ENCODE results near the gene MPRIP.

The MPRIP gene

DNA sequence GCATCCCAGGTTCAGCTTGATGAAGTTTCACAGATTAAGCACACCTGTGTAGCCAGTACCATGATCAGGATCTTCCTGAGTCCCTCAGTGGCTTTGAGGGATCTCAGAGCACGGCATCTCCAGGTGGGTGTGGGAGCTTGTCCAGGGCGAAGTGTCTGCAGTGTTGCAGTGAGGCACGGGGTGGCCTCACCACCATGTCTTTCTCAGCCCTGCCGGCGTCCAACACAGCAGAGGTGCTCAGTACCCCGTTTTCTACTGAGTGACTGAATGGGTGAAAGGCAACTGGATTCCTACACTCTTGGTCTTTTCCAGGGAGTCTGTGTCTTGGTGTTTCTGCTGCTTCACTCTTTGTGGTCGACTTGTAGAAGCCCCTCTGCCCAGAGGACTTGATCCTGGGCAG, 63.7 kb downstream of the MPRIP start:
- Mint-ChIP-seq H3K27ac (peak overlapping the region; percentile 83), H3K4me3 (no peak overlapping the region), H3K4me1 (peaks cover 62% of the 10 kb centered on the region), H3K9me3 (no peaks in the 10 kb centered on the region), H3K36me3 (peaks cover 7% of the 10 kb centered on the region)
- DNase-seq (ENCODE audit: low spot score in 2 of 2): no peak
- no peak for ATAC-seq

DNA sequence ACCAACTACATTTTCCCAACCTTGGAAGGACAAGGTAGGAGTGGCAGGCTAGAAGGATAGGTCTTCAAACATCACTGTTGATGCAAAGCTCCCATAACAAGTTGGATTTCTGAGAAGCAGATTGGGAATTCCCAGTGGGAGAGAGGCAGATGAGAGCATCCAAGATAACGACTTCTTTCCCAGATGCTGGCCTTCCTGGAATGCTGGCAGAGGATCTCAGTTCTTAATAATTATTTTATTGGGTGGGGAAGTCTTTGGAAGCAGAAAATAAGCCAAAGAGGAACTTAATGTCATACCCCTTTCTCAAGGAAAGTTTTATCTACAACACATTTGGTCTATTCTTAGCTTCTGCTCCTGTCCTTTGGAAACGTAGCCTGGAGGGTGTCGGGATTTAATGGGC, 64.5 kb downstream of the MPRIP start:
- H3K9me3 Mint-ChIP-seq: no peaks in the 10 kb centered on the region
- peaks cover 70% of the 10 kb centered on the region for H3K4me1 Mint-ChIP-seq
- ATAC-seq (no peak), DNase-seq (ENCODE audit: low spot score in 2 of 2) (no peak)
- H3K27ac Mint-ChIP-seq: peak overlapping the region; percentile 83
- peaks cover 7% of the 10 kb centered on the region for H3K36me3 Mint-ChIP-seq
- no peak overlapping the region for H3K4me3 Mint-ChIP-seq

DNA sequence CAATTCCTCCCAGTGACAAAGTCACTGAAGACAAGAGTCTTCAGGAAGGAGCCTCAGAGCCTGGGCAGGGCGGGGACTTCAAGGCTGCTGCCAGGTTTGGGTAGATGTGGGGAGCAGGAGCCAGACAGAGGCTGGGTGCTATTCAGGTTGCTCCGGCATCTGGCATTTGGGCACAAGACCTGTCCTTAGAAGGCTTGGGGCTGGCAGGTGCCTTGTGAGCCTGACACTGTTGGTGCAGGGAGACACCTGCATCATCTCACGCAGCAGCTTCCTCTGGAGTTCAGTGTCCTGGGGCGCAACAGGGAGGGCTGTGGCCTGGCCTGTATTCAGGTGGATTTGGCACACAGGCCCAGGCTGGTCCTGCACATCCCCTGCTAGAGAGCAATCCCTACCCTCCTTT, 65.0 kb downstream of the MPRIP start:
- H3K36me3 Mint-ChIP-seq: peaks cover 7% of the 10 kb centered on the region
- no peaks in the 10 kb centered on the region for H3K9me3 Mint-ChIP-seq
- peak overlapping the region; percentile 25 for H3K4me3 Mint-ChIP-seq
- peaks cover 75% of the 10 kb centered on the region for H3K4me1 Mint-ChIP-seq
- H3K27ac Mint-ChIP-seq: peak overlapping the region; percentile 83
- ATAC-seq (no peak), DNase-seq (ENCODE audit: low spot score in 2 of 2) (no peak)

DNA sequence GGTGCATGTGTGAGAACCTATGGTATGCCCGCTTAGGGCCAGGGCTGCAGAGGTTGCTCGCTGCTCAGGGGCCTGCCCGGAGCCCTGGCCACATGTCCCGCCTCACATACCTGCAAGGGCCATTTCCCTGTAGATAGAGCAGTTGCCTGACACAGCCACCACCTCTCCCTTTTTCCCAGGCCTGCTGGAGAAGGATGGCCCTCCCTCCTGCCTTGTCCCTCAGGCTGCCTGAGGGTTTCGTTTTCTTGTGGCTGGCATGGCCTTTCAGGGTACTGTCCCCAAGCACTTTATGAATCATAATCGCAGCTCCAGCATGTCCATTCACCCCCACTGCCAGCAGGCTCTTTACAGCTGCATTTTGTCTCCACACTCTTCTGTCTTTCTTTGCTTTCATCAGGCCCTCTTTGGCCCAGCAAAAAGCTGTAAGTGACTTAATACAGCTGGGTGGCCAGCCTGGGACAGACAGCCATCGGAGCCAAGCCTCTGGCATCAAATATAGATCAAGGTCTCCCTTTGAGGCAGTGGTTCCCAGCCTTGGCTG, 65.7 kb downstream of the MPRIP start:
- peaks cover 80% of the 10 kb centered on the region for H3K4me1 Mint-ChIP-seq
- peak overlapping the region; percentile 25 for H3K4me3 Mint-ChIP-seq
- peaks cover 7% of the 10 kb centered on the region for H3K36me3 Mint-ChIP-seq
- ATAC-seq (peak; percentile 80), DNase-seq (ENCODE audit: low spot score in 2 of 2) (no peak)
- no peaks in the 10 kb centered on the region for H3K9me3 Mint-ChIP-seq
- H3K27ac Mint-ChIP-seq: peak overlapping the region; percentile 83

DNA sequence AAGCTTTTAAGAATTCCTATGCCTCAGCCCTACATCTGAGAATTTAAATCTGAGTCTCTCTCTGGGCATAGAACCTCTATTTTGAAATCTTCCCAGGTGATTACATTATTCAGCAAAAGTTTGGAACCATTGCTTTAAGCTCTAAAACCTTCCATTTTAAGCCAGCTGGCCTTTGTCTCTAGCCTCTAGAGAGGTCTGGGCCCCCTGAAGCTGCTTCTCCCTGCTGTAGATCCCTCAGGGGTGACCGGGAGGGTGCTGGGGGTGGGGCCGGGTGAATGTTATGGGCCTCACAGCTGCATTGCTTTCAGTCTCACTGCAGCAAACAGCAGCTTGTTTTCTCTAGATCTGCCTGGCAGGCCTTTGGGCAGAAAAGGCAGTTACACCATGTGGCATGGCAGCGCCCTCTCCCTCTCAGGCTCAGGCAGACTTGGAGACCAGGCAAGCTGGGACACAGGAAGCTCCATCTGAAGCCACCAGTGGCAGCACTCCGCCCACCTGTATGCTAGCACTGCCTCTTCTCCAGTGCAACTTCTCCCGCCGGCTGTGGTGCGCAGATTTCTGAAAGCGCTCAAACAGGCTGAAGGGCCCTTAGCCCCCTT, 66.3 kb downstream of the MPRIP start:
- Mint-ChIP-seq H3K27ac (peak overlapping the region; percentile 83), H3K9me3 (no peaks in the 10 kb centered on the region), H3K36me3 (peaks cover 7% of the 10 kb centered on the region), H3K4me1 (peaks cover 86% of the 10 kb centered on the region), H3K4me3 (peak overlapping the region; percentile 30)
- ATAC-seq (no peak), DNase-seq (ENCODE audit: low spot score in 2 of 2) (no peak)

DNA sequence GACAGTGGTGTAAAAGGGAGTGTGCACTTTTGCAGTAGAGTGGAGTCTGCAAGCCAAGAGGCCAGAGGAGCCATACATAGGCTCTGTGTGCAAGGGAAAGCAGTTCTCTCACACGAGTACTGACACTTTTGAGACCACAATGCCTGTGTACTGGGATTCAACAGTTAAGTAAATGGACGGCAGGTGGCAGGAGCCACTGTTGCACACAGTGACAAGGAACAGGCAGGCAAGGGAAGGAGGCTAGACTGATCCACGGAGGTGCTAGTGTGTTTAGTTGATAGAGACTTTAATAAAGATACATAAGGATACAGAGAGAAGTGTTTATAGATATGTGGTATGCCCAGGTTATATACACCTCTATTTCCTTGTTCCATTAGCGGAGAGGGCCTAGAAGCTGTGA, 67.0 kb downstream of the MPRIP start:
- Mint-ChIP-seq H3K9me3 (no peaks in the 10 kb centered on the region), H3K4me1 (peaks cover 93% of the 10 kb centered on the region), H3K36me3 (peaks cover 7% of the 10 kb centered on the region), H3K27ac (peak overlapping the region; percentile 83), H3K4me3 (peak overlapping the region; percentile 30)
- no peak for DNase-seq (ENCODE audit: low spot score in 2 of 2)
- peak; percentile 57 for ATAC-seq

DNA sequence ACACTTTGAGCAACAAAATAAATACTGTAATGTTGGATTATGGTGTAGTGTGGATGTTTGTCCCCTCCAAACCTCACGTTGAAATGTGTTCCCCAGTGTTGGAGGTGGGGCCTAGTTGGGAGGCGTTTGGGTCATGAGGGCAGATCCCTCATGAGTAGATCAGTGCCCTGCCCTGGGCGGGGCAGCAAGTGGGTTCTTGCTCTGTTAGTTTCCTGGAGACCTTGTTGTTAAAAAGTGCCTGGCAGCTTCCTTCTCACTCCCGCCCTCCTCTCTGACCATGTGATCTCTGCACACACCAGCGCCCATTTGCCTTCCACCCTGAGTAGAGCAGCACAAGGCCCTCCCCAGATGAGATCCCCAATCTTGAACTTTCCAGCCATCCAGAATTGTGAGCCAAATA, 67.7 kb downstream of the MPRIP start:
- DNase-seq (ENCODE audit: low spot score in 2 of 2) (no peak), ATAC-seq (peak; percentile 59)
- peak overlapping the region; percentile 83 for H3K27ac Mint-ChIP-seq
- no peaks in the 10 kb centered on the region for H3K9me3 Mint-ChIP-seq
- peaks cover 93% of the 10 kb centered on the region for H3K4me1 Mint-ChIP-seq
- peaks cover 7% of the 10 kb centered on the region for H3K36me3 Mint-ChIP-seq
- H3K4me3 Mint-ChIP-seq: peak overlapping the region; percentile 30

DNA sequence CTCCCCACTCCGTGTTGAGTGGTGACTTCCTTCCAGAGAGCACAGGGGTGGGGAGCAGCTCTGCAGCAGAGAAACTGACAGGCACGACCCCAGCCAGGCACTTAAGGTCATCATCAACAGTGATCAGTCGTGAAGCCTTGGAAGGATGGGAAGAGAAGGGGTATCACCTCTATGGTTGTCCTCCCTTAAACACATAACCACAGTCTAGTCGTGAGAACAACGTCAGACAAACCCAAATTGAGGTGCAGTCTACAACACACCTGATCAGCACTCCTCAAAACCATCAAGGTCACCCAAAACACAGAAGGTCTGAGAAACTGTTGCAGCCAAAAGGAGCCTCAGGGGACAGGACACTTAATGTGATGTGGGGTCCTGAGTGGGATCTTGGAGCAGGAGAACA, 68.3 kb downstream of the MPRIP start:
- H3K27ac Mint-ChIP-seq: peak overlapping the region; percentile 83
- no peak for ATAC-seq
- peak overlapping the region; percentile 30 for H3K4me3 Mint-ChIP-seq
- DNase-seq (ENCODE audit: low spot score in 2 of 2): no peak
- H3K4me1 Mint-ChIP-seq: peaks cover 95% of the 10 kb centered on the region
- no peaks in the 10 kb centered on the region for H3K9me3 Mint-ChIP-seq
- peaks cover 7% of the 10 kb centered on the region for H3K36me3 Mint-ChIP-seq

DNA sequence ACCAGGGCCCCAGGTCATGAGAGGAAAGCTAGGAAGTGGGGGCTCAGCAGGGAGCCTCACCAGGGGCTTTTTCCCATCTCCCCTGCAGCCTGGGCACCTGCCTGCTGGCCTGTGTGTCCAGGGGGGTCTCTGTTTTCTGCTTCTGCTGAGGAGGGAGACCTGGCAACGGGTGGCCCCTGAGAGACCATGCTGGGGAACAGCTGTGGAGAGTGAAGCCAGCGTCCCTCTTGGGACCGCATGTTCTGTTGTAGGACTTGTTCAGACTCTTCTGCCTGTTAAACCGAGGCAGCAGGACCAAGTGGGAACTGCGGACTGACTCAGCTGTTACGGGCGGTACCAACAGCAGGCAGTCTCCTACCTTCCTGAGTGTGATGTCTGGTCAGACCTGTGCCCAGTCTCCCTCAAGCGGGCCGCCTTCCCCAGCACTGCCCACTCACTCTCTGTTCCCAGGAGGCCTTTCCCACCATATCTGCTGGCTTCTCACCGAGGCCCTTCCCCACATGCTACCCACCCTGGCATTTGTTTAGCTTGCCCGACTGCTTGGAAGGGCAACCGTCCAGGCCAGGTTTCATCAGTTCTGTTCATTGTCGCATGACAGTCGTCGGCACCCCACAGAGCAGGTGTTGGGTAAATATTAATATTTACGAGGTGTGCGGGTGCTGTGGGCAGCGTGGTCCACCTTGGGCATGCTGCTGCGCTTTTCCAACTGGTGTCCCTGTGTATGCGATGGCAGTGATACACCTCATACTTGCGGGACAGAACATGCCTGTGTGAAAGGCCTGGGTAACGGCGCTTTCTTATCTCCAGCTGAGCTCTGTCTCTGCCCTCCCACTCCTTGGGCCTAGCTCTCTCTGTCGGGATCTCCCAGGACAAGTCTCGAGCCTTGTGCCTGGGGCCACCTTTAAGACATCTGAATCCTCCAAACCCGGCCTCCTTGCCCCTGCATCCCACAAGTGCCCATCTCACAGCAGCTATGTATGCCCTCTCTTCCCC, 69.4 kb downstream of the MPRIP start:
- Mint-ChIP-seq H3K36me3 (peaks cover 7% of the 10 kb centered on the region), H3K4me1 (peaks cover 98% of the 10 kb centered on the region), H3K27ac (peak overlapping the region; percentile 83), H3K9me3 (no peaks in the 10 kb centered on the region), H3K4me3 (no peak overlapping the region)
- ATAC-seq (no peak), DNase-seq (ENCODE audit: low spot score in 2 of 2) (no peak)

DNA sequence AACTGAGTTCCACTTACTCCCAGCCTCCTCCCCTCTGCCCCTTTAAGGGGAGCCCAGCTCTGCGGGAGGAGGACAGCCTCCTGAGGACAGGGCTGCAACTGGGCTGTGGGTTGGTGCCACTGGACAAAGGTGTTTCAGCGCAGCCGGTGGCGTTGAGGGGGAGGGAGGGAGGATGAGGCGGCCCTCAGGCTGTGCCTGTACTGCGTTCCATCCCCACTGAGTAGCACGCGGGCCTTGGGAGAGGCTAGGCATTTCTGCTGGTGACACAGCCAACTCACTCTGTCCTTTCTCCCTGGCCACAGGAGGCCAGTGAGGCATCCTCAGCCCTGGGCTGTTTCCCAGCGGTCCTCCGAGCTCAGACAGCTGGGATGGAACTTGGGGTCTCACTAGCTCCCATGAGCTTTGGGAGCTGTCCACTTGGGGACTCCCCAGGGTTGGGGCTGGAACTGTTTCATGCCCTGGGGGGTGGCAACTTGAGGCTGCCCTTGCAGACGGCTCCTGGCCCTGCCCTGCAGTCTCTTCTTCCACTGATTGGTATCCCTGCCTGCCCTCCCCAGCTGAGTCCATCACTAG, 70.5 kb downstream of the MPRIP start:
- ATAC-seq (no peak), DNase-seq (ENCODE audit: low spot score in 2 of 2) (no peak)
- H3K36me3 Mint-ChIP-seq: peaks cover 3% of the 10 kb centered on the region
- H3K27ac Mint-ChIP-seq: peak overlapping the region; percentile 83
- H3K9me3 Mint-ChIP-seq: no peaks in the 10 kb centered on the region
- H3K4me3 Mint-ChIP-seq: no peak overlapping the region
- peaks cover 98% of the 10 kb centered on the region for H3K4me1 Mint-ChIP-seq

DNA sequence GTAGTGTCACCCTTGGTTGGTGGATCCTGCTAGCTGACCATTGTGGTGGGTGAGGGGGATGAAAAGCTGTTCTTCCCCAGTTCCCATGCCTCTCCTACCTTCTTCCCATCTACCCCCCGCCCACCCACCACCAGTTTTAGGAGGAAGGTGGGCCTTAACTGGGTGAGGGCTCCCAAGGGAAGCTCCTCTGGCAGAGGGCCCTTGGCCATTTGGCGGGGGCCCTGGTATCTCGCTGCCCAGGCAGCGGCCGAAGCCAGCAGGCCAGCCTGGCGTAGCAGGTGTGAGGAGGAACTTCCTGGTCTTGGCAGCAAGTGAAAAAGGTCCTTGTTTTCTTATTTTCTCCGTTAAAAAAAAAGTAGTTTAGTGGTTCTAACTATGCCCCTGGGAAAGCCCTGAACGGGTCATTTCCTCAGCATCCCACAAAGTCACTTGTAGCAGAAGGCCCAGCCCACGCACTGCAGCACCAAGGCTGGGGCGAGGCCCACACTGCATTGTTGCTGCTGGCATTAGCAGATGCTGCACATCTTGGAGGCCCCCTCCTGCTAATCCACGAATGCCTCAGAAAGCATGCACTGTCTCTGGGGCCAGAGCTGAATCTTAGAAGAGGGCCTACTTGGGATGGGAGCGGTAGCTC, 72.5 kb downstream of the MPRIP start:
- H3K27ac Mint-ChIP-seq: peak overlapping the region; percentile 97
- peak; percentile 49 for ATAC-seq

DNA sequence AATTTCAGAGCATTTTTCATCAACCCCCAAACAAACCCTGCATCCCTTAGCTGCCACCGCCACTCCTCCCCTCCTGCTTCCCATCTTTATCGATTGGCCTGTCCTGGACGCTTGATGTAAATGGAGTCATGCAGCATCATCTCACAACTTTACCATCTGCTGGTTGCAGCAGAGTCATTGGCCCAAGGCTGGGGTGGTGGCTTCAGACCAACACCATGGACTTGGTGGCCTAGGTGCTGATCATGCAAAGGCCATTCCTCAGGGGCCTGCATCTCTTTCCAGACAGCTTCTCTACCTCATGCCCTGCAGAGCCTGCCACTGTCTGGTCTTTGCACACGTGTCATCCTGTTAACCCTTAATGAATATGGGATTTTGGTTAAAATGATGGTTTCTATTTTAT, 73.4 kb downstream of the MPRIP start:
- Mint-ChIP-seq H3K9me3 (no peaks in the 10 kb centered on the region), H3K4me1 (peaks cover 98% of the 10 kb centered on the region), H3K27ac (peak overlapping the region; percentile 97), H3K4me3 (peak overlapping the region; percentile 60), H3K36me3 (peaks cover 10% of the 10 kb centered on the region)
- DNase-seq (ENCODE audit: low spot score in 2 of 2) (no peak), ATAC-seq (no peak)

More for the DNA sequence above, 72.5 kb downstream of the MPRIP start:
- peaks cover 8% of the 10 kb centered on the region for H3K36me3 Mint-ChIP-seq
- peak overlapping the region; percentile 60 for H3K4me3 Mint-ChIP-seq
- no peak for DNase-seq (ENCODE audit: low spot score in 2 of 2)
- H3K9me3 Mint-ChIP-seq: no peaks in the 10 kb centered on the region
- H3K4me1 Mint-ChIP-seq: peaks cover 98% of the 10 kb centered on the region

DNA sequence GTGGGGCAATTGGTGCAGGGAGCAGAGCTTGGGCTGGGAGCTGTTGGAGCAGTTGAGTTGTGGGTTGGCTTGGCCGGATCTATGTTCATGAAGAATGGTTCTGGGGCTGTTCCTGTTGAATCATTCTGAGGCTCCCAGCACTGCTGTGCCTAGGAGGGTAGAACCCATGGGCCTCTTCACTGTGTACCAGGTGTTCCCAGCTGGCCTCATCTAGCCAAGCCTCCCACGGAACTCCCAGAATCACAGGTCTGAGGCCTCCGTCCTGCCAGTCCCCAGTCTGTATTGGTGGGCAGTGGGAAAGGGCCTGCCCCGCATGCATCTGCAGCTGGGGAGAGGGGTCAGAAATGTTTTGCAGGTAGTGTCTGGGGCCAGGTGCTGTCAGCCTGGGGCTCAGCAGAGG, 74.1 kb downstream of the MPRIP start:
- no peak overlapping the region for H3K4me3 Mint-ChIP-seq
- no peaks in the 10 kb centered on the region for H3K9me3 Mint-ChIP-seq
- H3K27ac Mint-ChIP-seq: peak overlapping the region; percentile 97
- peaks cover 10% of the 10 kb centered on the region for H3K36me3 Mint-ChIP-seq
- no peak for DNase-seq (ENCODE audit: low spot score in 2 of 2)
- no peak for ATAC-seq
- peaks cover 98% of the 10 kb centered on the region for H3K4me1 Mint-ChIP-seq

DNA sequence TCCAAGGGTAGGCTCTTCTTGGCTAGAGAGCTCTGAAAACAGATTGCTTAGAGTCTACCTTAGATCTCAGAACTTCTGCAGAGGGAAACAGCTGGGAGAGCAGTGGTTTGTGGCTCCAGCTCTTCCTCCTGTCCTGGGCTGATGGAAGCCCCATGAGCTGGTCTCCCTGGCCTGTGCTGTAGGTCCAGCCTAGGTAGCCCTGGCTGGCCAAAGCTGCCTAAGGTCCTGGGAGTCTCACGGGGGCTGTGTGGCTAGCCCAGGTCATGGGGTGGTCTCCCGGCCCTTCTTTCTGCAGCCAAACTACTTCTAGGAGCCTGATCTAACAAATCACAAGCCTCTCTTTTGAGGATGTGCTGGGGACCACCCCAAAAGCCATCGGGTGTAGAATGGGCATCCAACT, 75.7 kb downstream of the MPRIP start:
- Mint-ChIP-seq H3K9me3 (no peaks in the 10 kb centered on the region), H3K4me1 (peaks cover 99% of the 10 kb centered on the region), H3K27ac (peak overlapping the region; percentile 97), H3K36me3 (peaks cover 10% of the 10 kb centered on the region), H3K4me3 (peak overlapping the region; percentile 59)
- DNase-seq (ENCODE audit: low spot score in 2 of 2) (no peak), ATAC-seq (no peak)

DNA sequence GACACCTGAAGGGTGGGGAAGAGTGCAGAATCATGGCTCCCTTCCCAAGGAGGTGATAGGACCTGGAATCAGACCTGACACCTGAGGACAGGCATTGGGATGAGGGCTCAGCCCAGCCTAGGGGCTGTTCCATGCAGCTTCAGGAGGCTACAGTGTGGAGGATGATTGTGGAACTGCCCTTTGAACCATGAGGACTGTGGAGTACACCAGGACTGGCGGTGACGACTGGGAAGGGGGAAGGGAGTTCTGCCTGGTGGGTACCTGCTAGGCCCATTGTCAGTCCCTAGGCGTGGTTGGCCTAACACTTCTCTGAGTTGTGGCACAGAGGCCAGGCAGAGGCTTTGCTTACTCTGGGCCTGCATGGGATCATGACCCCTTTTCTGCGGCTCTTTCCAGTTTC, 76.1 kb downstream of the MPRIP start:
- DNase-seq (ENCODE audit: low spot score in 2 of 2): no peak
- ATAC-seq: no peak
- Mint-ChIP-seq H3K4me1 (peaks cover 97% of the 10 kb centered on the region), H3K4me3 (peak overlapping the region; percentile 59), H3K9me3 (no peaks in the 10 kb centered on the region), H3K27ac (peak overlapping the region; percentile 97), H3K36me3 (peaks cover 10% of the 10 kb centered on the region)

Data from stimulated activated effector memory CD8-positive, alpha-beta T cell treated with anti-CD3 and anti-CD28 coated beads, Interleukin-12 subunit alpha, Interleukin-12 subunit beta, amount 100 ng/mL, for 72 hours (primary cell).